Measurements from ENCODE around the gene KTN1.

KTN1 gene

DNA sequence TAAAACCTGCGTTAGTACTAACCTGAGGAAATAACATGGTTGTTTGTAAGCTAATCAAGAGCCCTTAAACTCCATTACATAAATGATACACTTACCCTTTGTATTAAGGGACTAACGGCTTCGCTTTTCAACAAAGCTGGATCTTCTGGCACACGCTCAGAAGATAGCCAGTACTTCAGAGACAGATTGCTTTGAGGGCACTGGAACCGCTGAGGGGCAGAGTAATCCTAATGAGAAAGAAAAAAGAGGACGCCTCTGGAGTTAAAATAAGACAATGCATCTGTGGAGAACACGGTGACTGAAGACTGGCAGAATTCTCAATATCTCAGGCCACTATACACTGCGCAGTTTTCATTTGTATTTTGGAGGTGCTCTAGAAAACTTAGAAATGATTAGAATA, 1.5 kb upstream of the KTN1 start:
- DNase-seq = no peak

DNA sequence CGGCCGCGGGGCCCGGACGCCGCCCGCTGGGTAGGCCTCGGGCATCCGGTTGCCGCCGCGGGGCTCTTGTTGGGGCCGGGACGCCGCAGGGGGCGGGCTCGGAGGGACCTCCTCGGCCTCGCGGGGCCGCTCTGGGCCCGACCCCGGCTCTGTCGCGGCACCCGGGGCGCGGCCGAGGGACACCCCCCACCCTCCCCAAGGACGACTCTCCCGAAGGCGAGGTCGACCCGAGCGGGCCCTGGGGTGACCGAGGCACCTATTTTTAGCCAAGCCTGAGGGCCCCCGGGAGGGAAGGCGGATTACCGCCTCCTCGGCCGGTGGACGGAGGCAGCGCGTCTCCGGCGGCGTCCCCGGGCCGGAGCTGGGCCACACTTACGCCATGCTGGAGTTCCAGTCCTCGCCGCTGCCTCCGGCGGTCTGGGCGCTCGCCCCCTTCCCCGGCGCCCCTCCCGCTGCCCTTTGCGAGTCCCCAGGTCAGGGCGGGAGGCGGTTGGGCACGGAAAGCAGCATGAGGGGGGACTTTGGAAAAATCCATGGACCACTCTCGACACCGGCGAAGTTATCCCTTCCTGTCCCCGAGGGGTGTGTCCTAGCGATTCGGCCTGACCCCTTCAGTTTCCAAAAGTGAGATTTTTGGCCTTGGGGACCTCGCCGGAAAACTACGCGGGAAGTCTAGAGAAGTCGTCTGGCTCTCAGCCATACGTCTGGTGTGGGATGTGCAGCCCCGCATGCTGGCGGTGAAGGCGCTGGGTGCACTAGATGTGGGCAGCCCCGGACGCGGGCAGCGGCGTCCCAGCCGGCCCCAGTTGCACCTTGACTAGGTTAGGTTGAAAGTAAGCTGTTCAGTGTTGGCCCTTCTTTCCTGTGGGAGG, 699 bp downstream of the KTN1 start:
- DNase-seq = peak; percentile 39

DNA sequence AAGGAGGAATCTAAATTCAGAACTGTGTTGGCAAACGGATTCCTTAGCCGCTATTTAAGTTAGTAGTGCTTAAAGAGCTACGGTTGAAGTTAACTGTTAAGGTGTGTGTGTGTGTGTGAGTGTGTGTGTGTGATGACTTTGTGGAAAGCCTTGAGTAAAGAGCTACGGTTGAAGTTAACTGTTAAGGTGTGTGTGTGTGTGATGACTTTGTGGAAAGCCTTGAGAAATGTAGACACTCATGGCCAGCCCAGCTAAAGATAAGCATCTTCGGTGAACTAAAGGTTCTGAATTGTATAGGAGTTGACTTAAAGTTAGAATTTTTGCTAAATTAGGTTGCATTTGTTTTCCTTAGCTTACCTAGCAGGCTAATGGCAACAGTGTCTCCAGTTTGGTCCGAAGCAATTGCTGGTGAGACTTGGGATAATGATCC, 1.4 kb downstream of the KTN1 start:
- no peak for DNase-seq

- DNase-seq = no peak
Measured at GRCh38 chr14:55582746-55583145, 2.7 kb downstream of the KTN1 start.

DNA sequence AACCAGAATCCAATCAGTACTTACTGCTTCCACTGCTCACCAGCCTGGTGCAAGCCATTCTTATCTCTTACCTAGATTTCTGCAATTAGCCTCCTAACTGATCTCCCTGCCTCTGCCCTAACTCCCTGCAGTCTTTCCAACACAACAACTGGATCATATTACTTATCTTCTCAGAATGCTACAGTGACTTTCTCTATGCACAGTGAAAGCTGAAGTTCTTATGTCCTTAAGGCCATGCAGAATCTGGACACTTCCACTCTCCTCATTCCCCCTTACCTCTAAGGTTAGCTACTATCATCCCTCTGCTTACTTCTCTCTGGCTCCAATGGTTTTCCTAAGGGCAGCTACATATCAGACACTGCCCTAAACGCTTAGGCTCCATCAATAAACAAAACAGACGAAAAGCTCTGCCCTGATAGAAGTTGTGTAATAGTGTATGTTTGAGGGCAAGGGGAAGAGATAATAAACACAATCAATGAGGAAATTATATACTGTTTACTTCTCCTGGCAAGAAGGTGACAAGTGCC, 4.0 kb downstream of the KTN1 start:
- DNase-seq = peak; percentile 57

DNA sequence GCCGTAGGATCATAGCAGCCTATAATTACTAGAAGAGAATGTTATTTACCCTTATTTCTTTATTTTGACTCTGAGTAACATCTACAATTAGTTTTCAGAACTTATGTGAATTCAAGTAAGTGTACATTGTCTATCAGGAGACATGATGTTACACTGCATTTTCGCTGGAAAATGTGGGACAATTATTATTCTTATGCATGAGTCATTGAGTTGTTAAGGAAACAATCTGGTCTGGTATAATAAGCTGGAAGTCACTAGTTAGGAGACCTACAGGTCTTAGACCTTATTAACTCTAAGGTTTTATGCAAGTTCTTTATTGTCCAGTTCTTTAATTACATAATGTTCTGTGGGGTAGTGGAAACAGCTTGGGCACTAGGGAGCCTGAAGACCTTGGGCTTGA, 5.8 kb downstream of the KTN1 start:
- peak; percentile 18 for DNase-seq

DNA sequence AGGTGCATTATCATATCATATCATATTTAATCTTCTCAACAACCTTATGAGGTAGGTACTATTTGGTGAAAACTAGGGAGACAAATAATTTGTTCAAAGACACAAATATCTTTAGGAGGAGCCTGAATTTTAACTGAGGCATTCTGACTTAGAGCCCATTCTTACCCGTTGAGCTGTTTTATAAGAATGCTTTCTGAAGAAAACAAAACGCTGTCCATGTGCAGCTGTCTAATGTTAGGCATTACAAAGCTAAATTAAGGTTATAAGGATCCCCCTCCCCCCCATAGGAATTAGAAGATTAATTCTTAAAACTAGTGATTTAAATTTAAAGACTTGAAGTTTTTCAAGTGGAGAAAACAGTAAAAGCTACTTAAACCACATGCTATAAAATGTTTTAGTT, 6.4 kb downstream of the KTN1 start:
- no peak for DNase-seq

DNA sequence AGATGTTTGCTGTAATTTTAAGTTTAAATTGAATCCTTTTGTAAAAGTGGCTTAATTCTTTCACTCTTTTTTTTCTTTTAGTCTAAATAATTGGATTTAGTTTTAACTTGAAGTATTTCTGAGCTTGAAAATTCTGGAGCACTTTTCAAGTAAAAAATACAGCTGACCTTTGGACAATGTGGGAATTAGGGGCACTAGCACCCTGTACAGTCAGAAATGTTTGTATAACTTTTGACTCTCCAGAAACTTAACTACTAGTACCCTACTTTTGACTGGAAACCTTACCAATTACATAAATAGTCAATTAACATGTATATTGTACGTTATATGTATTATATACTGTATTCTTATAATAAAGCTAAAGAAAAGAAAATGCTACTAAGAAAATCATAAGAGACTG, 7.8 kb downstream of the KTN1 start:
- DNase-seq = no peak

DNA sequence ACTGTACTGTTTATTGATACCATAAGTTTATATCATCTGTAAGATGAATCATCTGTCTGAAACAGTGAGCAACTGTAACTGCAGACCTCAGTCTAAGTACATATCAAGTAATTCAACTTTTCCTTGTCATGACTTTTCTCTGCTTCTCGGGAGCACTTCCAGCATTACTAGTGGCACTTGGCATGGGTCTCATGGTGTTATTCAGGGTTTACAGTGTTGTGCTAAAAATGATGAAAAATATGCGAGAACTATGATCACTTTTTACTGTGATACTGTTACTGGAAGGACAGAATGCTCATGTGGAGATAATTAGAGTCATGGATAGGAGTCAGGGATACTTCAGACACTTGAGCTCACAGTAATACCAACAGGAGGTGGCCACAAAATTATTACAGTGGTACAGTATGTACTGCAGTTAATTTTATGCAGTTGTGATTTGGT, 8.3 kb downstream of the KTN1 start:
- no peak for DNase-seq

- DNase-seq = no peak
Measured at GRCh38 chr14:55589171-55589570, 9.2 kb downstream of the KTN1 start.

DNA sequence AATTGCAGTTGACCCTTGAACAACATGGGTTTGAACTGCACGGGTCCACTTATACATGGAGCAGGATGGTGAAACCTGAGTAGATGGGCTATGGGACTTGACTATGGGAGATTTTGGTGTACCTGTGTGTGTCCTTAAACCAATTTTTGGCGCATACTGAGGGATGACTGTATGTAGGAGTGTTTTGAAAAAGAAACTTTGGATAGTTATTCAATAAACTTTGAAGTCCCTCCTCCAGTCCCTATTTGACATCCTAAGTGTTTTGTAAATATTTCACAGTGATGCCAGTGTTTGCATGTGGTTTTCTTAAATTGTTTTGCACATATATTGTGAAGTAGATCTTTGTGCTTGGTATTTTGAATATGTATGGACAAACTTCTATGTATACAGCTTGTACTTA, 12.4 kb downstream of the KTN1 start:
- no peak for DNase-seq

- no peak for DNase-seq
Measured at GRCh38 chr14:55593698-55594097, 13.7 kb downstream of the KTN1 start.

GRCh38 chr14:55599250-55599879, 19.4 kb downstream of the KTN1 start:
- peak; percentile 74 for DNase-seq

DNA sequence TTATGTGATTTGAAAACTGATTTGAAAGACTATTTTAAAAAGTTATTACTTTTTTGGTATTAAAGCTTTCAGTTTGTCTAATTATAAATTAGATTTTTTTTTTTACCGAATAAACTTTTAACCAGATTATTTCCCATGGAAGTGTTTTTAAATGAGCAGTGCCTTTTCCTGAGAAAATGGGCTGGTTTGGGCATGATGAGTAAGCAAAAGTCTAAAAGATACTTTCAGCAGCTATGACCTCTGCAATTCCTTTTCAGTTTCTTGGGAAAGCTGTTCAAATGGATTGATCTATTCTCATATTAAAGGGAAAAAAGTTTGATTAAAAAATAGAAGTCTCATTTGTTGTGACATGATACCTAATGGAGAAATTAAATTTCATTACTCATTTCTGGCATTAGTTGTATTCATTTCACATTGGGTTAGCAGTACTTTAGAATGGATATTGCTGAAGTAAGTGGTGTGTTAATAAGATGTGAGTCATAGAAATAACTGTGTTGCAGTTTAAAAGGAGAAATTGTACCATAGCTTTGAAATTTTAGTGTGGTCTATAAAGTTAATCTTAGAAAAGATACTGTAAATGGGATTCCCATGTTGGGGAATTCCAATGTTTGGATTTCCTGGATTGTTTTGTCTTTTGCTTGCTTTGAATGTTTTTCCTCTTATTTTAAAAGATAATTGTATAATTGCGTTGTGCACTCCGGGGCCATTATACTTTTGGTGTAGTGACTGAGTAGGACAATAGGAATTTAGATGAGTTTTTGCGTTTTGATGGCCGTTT, 21.0 kb downstream of the KTN1 start:
- DNase-seq = peak; percentile 58

GRCh38 chr14:55603401-55603953, 23.5 kb downstream of the KTN1 start:
- no peak for DNase-seq

GRCh38 chr14:55604488-55604887, 24.5 kb downstream of the KTN1 start:
- DNase-seq = no peak

- no peak for DNase-seq
Measured at GRCh38 chr14:55604900-55605418, 25.0 kb downstream of the KTN1 start.

- DNase-seq = peak; percentile 26
Measured at GRCh38 chr14:55605793-55606192, 25.8 kb downstream of the KTN1 start.

GRCh38 chr14:55607386-55607785, 27.4 kb downstream of the KTN1 start:
- peak; percentile 38 for DNase-seq

- peak; percentile 37 for DNase-seq
Measured at GRCh38 chr14:55609681-55610080, 29.7 kb downstream of the KTN1 start.

DNA sequence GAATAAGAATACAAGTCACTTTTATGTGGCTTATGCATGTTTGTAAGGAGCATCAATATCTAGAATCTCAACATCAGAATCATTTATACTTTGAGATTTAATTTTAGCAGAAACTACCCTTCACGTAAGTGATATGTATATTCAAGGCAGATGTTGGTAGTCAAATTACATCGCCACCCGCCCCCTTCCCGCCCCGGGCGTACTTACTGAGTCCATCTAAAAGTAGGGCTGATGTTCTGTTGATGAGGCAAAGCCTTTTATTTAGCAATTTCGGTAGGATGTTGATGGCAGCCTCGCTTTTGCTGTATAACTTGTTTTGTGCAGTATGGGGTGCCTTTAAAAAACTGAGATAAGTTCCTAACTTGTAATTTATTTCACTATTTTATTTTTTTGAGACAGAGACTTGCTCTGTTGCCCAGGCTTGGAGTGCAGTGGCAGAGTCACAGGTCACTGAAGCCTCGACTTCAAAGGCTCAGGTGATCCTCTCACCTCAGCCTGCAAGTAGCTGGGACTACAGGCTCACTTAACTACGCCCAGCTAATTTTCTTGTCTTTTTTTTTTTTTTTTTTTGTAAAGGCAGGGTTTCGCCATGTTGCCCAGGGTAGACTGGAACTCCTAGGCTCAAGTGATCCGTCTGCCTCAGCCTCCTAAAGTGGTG, 30.8 kb downstream of the KTN1 start:
- DNase-seq = no peak

GRCh38 chr14:55611859-55612258, 31.9 kb downstream of the KTN1 start:
- no peak for DNase-seq
